HEK293T (cell line): Measurements from ENCODE around the gene FAM107B.

Experiments
- ELF4 ChIP-seq: fragments of 450-650 bp; IDR thresholded peaks from 2 replicates; pipeline ENCODE4 v1.6.1; 2017; ENCODE audit warnings: antibody characterized with exemption
- L3MBTL2 ChIP-seq: fragments of 450-650 bp; conservative IDR thresholded peaks from 2 replicates; pipeline ENCODE4 v1.6.1; 2016; ENCODE audit warnings: mild to moderate bottlenecking

- TF ChIP-seq ELF4 = no peak
- no peak for TF ChIP-seq L3MBTL2
Observed at GRCh38 chr10:14570800-14571199, 203.9 kb downstream of the FAM107B start.
